HL-60/S4 (cell line): ENCODE results near the gene LRCOL1.

Experiments
- in situ Hi-C: fragments of 300-500 bp; cut with MboI; formaldehyde crosslinking; loops from 2 replicates; pipeline ENCODE4 v1.14.3; 2022; ENCODE audit warnings: low sequenced_read_pairs

LRCOL1 gene

GRCh38 chr12:132619386-132620112 is 9.2 kb upstream of the LRCOL1 start:
- in situ Hi-C loops = loop anchor here (5.0 kb wide), 1 partner anchor 202 kb away; no protein-coding TSS in a partner anchor

- in situ Hi-C loops = loop anchor here (5.0 kb wide), 1 partner anchor 202 kb away; no protein-coding TSS in a partner anchor
Measured at GRCh38 chr12:132619071-132619385, 8.6 kb upstream of the LRCOL1 start.

DNA sequence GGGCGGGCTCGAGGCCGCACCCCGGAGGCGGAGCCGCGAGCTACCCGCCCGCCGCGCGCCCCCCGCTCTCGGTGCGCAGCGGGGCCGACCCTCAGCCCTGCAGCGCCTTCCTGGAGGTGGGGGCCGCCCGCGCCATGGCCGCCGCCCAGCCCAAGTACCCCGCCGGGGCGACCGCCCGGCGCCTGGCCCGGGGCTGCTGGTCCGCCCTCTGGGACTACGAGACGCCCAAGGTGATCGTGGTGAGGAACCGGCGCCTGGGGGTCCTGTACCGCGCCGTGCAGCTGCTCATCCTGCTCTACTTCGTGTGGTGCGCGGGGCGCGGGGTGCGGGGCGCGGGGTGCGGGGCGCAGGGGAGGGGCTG is 8.3 kb upstream of the LRCOL1 start, which contains the start of gene P2RX2:
Gene P2RX2 (plus strand): TSS at position 94 of the 361 bp plus-strand sequence. CDS start 41 bp downstream, at position 135.
- in situ Hi-C loops = loop anchor here (5.0 kb wide), 1 partner anchor 201 kb away; no protein-coding TSS in a partner anchor

GRCh38 chr12:132617822-132618682 is 7.7 kb upstream of the LRCOL1 start:
- in situ Hi-C loops = loop anchor here (5.0 kb wide), 1 partner anchor 201 kb away; no protein-coding TSS in a partner anchor

- in situ Hi-C loops = loop anchor here (5.0 kb wide), 1 partner anchor 200 kb away; no protein-coding TSS in a partner anchor
Measured at GRCh38 chr12:132617135-132617701, 6.8 kb upstream of the LRCOL1 start.

DNA sequence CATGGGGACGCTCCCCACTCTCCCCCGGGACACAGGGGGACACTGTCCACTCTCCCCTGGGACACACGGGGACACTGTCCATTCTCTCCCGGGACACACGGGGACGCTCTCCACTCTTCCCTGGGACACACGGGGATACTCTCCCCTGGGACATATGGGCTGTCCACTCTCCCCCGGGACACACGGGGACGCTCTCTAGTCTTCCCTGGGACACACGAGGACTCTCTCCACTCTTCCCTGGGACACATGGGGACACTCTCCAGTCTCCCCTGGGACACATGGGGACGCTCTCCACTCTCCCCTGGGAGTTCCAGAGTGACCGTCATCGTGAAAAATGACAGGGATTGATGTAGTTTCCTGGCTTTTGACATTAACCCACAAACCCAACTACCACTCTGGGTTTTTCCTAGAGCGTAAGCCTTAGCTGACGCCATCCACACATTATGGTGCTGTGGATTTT is 5.2 kb upstream of the LRCOL1 start:
- in situ Hi-C loops = loop anchor here (5.0 kb wide), 1 partner anchor 198 kb away; no protein-coding TSS in a partner anchor

DNA sequence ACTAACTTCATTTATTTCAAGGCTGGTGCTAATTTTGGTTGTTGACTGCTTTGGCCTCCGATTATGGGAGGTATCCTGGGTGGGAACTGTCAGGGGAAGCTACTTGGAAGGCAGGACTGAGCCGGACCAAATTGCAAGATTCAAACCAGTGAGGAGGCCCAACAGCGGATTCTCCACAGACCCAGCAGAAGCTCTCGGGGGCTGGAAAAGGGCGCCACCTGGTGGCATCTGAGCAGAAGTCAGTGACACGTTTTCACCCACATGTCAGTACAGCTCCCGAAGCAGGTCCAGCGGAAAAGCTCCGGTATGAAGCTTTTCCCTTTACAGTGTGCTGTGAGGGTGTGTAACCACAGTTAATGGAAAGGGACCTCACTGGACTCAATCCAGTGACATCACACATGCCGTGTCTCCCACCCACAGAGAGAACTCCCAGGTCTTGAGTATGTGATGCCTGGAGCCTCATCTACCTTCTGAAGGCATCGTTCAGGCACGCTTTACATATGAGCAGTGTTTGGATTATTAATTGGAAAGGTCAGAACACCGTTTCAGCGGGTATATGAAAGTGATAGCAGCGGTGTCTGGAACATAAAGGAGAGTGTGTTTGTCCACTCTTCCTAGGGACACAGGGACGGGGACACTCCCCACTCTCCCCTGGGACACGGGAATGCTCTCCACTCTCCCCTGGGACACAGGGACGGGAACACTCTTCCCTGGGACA is 4.6 kb upstream of the LRCOL1 start:
- in situ Hi-C loops = loop anchor here (5.0 kb wide), 1 partner anchor 198 kb away; no protein-coding TSS in a partner anchor

GRCh38 chr12:132614029-132614428 is 3.6 kb upstream of the LRCOL1 start:
- in situ Hi-C loops = no loop called here

- in situ Hi-C loops = no loop called here
Measured at GRCh38 chr12:132611620-132612019, 1.2 kb upstream of the LRCOL1 start.

DNA sequence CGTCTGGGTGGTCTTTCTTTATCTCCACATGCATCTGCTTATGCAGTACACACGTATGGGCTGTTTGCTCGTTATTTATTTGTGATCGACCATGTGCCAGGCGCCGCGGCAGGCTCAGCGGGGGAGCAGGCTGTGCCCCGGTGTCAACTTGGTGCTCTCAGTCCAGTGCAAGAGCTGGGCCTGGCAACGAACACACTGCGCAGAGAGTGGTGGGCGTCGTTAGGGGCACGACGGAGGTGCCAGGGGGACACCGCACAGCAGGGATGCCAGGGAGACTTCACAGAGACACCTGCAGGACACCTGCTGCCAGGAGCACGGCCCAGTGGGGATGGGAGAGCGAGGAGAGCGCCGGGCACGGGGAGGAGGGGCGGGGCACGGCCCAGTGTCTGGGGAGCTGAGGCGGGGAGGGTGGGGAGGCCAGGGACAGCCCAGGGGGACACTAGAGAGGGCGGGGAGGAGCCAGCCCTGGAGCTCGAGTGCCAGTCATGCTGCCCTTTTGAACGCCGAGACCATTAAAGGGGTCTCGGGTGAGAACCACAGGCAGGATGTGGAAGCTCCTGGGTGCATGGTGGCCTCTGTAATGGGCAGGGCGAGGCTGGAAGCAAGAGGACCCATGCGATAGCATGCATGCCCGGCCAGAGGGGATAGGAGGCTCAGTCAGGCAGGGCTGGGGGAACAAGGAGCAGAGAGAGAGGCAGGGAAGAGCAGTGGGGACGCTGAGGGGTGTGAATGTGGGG is 652 bp upstream of the LRCOL1 start:
- in situ Hi-C loops = no loop called here

DNA sequence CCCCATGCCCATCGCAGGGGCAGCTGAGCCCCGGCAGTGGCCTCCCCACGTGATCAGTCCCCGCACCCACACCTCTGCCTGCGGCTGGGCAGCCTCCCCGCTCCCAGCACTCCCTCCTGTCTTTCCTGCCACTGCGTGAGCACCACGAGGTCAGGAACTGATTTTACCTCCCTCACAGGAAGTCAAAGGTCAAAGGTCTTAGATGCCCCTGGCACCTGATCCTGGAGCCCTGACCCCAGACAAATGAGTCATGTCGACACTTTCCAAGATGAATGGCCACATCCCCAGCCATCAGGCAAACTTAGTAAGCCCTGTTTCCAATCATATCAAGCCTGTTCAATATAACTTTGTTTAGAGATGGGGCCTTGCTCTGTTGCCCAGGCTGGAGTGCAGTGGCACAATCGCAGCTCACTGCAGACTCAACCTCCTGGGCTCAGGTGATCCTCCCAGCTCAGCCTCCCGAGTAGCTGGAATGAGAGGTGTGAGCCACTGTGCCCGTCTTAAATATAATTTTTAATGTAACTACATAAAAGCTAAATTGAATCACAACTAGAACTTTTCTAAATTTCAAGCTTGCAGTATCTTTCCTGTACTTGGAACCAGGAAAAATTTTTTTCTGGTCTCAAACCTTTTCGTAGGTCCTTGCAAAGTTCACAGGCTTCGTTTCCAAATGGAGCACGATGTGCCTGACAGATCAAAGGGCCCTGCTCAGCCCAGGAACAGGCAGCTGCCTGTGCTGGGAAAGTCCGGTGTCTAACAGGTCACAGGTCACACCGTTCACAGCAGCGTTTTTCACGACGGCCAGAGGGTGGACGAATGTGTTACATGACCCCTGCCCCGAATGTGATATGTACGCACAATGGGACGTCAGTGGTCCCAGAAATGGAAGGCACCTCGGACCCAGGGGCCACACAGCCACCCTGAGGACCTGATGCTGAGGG is 1.9 kb downstream of the LRCOL1 start:
- in situ Hi-C loops = no loop called here

DNA sequence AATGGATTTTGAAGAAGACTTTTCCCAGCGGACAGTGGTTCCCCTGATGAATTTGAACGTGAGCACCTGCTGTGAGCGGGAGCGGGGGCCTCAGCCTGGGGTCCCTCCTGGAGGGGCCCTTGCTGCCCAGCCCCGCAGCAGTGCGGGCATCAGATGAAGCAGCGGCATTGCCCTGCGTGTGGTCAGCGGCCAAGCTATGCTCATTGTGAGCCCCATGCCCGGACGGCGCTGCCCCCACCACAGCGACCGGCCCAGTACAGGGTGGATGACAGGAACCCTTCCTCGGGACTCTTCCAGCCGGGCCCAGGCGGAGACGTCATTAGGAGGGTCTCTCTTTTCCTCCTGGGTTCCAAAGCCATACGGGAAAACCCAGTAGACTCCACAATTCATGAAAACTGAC is 3.5 kb downstream of the LRCOL1 start:
- in situ Hi-C loops = no loop called here

GRCh38 chr12:132606466-132606865 is 3.9 kb downstream of the LRCOL1 start:
- in situ Hi-C loops = no loop called here

DNA sequence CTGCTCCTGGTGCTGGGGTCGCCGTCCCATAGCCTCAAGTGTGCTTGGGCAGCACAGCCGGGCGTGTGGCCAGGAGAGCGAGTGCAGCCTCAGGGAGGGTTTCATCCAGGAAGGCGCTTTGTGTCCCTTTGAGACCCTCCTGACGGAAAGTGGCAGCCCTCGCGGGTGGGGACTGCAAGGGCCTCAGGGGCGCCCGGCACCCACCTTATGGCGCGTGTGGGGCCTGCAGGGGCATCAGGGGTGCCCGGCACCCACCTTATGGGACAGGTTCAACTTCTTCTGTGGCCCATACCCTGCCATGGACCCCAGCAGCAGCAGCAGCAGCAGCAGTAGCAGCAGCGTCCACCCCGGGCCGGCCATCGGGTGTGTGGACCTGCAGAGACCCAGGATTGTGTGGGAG is 4.5 kb downstream of the LRCOL1 start:
- in situ Hi-C loops = no loop called here

GRCh38 chr12:132604668-132605441 is 5.5 kb downstream of the LRCOL1 start:
- in situ Hi-C loops = no loop called here

- in situ Hi-C loops = no loop called here
Measured at GRCh38 chr12:132604151-132604618, 6.2 kb downstream of the LRCOL1 start.

GRCh38 chr12:132603240-132604150 is 6.9 kb downstream of the LRCOL1 start:
- in situ Hi-C loops = no loop called here
